Measurements from ENCODE around the gene EIF2S1.
"Not testable (repeated sequence)": the region's sequence is repeated elsewhere in the genome, so short reads cannot be mapped to it uniquely, and the experiment has no call there.

Gene EIF2S1

DNA sequence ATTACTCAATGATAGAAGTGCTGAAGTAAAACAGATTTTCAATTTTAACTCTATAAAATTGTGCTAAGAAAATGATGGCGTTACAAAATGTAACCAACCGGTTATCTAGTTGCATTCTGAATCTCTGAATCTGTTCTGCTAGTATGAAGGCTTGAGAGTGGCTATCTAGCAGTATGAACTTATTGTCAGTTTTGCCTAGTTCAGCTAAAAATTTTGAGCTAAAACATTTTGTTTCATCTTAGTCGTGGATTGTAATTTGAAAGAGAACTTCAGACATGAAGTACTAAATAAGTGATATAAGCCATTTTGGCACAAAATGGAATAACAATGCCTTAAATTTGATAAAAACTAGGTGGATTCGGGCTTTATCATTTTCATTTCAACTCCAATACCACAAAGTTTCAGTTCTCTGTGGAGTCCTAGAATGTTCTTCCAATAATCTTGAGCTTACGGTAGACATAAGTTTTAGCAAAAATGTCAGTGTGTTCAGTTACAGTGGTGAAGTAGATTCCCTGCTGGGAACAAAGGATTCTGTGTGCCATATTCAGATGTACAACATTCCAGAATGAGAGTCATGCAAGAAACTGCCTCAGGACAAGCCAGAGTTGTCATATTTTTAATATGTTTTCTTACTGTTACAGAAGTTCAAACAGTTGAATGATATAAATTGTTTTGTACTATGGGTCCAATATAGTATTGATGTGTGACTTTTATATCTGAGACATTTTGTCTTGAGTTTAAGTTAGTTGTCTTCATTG lies 28.6 kb upstream of the EIF2S1 start:
- Histone ChIP-seq H3K4me1 (ENCODE audit: insufficient read depth, poor library complexity, severe bottlenecking) (no peaks in the 10 kb centered on the region), H3K36me3 (ENCODE audit: low read depth) (peaks cover 81% of the 10 kb centered on the region), H3K9me3 (ENCODE audit: severe bottlenecking) (no peaks in the 10 kb centered on the region), H3K27ac (ENCODE audit: poor library complexity, severe bottlenecking) (no peak overlapping the region), H3K27me3 (ENCODE audit: insufficient read depth, poor library complexity, severe bottlenecking) (no peaks in the 10 kb centered on the region), H3K4me3 (ENCODE audit: severe bottlenecking) (no peak overlapping the region)
- ATAC-seq (ENCODE audit: low read depth): peak; percentile 41; the same call in 1 of the 3 replicates
- DNase-seq (ENCODE audit: low spot score): no peak
- TF ChIP-seq, protein P1, sequence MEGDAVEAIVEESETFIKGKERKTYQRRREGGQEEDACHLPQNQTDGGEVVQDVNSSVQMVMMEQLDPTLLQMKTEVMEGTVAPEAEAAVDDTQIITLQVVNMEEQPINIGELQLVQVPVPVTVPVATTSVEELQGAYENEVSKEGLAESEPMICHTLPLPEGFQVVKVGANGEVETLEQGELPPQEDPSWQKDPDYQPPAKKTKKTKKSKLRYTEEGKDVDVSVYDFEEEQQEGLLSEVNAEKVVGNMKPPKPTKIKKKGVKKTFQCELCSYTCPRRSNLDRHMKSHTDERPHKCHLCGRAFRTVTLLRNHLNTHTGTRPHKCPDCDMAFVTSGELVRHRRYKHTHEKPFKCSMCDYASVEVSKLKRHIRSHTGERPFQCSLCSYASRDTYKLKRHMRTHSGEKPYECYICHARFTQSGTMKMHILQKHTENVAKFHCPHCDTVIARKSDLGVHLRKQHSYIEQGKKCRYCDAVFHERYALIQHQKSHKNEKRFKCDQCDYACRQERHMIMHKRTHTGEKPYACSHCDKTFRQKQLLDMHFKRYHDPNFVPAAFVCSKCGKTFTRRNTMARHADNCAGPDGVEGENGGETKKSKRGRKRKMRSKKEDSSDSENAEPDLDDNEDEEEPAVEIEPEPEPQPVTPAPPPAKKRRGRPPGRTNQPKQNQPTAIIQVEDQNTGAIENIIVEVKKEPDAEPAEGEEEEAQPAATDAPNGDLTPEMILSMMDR (IDR thresholded peaks at IDR 0.05; ENCODE audit: poor library complexity, severe bottlenecking): no peak

DNA sequence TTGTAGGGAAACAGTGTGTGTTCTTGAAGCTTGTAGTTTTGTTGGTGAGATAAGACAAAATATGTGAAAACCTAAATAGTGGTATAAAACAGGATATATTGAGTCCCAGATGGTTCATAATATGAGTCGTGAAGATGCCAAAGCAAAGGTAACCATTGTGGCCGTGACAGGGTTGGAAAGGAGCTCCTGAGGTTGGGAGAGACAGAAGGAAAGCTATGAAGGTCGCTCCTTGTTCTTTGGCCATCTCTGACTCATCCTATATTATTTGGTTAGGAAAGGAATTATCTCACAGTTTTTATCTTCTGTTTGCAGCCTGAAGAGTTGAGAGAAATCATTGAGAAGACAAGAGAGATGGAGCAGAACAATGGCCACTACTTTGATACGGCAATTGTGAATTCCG lies 27.7 kb upstream of the EIF2S1 start:
- H3K4me3 ChIP-seq (ENCODE audit: severe bottlenecking): no peak overlapping the region
- TF ChIP-seq, protein P1 (IDR thresholded peaks at IDR 0.05; ENCODE audit: poor library complexity, severe bottlenecking): no peak
- no peaks in the 10 kb centered on the region for H3K9me3 ChIP-seq (ENCODE audit: severe bottlenecking)
- H3K4me1 ChIP-seq (ENCODE audit: insufficient read depth, poor library complexity, severe bottlenecking): no peaks in the 10 kb centered on the region
- H3K27me3 ChIP-seq (ENCODE audit: insufficient read depth, poor library complexity, severe bottlenecking): no peaks in the 10 kb centered on the region
- no peak overlapping the region for H3K27ac ChIP-seq (ENCODE audit: poor library complexity, severe bottlenecking)
- peaks cover 83% of the 10 kb centered on the region for H3K36me3 ChIP-seq (ENCODE audit: low read depth)
- ATAC-seq (ENCODE audit: low read depth) (no peak), DNase-seq (ENCODE audit: low spot score) (no peak)

DNA sequence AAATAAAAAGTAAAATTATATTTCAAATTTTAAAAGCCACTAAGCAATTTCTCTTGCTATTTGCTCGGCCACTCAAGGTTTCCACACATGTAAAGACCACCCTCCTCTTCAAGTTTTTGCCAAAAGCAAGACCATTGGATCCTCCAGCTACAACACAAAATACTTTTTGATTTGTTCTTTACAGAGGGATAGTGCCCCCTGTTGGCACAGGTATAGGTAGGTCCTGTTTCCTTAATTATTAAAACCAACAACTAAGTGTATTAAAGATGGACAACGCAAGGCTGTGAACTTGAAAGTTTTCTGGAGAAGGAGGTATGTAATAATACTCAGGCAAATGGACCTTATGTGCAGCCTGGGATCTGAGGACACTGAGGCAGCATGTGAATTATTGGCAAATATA lies 24.3 kb upstream of the EIF2S1 start:
- DNase-seq (ENCODE audit: low spot score): no peak
- H3K36me3 ChIP-seq (ENCODE audit: low read depth): peaks cover 100% of the 10 kb centered on the region
- no peak for ATAC-seq (ENCODE audit: low read depth)
- H3K4me1 ChIP-seq (ENCODE audit: insufficient read depth, poor library complexity, severe bottlenecking): no peaks in the 10 kb centered on the region
- H3K4me3 ChIP-seq (ENCODE audit: severe bottlenecking): no peak overlapping the region
- H3K27me3 ChIP-seq (ENCODE audit: insufficient read depth, poor library complexity, severe bottlenecking): no peaks in the 10 kb centered on the region
- TF ChIP-seq, protein P1 (IDR thresholded peaks at IDR 0.05; ENCODE audit: poor library complexity, severe bottlenecking): peak; percentile 42
- no peaks in the 10 kb centered on the region for H3K9me3 ChIP-seq (ENCODE audit: severe bottlenecking)
- no peak overlapping the region for H3K27ac ChIP-seq (ENCODE audit: poor library complexity, severe bottlenecking)

DNA sequence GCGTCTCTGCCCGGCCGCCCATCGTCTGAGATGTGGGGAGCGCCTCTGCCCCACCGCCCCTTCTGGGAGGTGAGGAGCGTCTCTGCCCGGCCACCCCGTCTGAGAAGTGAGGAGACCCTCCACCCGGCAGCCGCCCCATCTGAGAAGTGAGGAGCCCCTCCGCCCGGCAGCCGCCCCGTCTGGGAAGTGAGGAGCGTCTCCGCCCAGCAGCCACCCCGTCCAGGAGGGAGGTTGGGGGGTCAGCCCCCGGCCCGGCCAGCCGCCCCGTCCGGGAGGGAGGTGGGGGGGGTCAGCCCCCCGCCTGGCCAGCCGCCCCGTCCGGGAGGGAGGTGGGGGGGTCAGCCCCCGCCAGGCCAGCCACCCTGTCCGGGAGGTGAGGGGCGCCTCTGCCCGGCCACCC lies 18.9 kb upstream of the EIF2S1 start:
- ATAC-seq (ENCODE audit: low read depth): not testable (repeated sequence)
- peaks cover 90% of the 10 kb centered on the region for H3K36me3 ChIP-seq (ENCODE audit: low read depth)

DNA sequence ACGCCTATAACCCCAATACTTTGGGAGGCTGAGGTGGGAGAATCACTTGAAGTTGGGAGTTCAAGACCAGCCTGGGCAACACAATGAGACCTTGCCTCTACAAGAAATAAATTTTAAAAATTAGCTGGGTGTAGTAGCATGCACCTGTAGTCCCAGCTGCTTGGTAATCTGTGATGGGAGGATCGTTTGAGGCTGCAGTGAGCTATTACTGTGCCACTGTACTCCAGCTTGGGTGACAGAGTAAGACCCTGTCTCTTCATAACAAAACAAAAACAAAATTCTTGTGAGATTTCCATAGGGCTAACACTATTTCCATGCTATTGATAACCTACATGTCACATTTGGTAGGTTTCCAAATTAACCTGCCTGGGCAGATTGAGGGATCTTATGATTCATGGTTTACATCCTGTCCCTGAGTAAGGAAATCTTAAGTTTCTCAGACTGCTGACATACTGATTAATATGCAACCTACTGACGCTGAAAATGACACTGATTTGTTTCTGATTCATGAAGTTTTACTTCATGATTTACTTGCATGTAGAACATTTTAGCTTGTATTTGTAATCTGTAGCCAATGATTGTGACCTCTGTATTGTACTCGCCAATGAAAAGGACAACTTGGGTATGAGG lies 16.4 kb upstream of the EIF2S1 start:
- DNase-seq (ENCODE audit: low spot score) (no peak), ATAC-seq (ENCODE audit: low read depth) (peak; percentile 97)
- Histone ChIP-seq H3K27ac (ENCODE audit: poor library complexity, severe bottlenecking) (peak overlapping the region; percentile 87), H3K36me3 (ENCODE audit: low read depth) (peaks cover 90% of the 10 kb centered on the region), H3K4me1 (ENCODE audit: insufficient read depth, poor library complexity, severe bottlenecking) (peaks cover 23% of the 10 kb centered on the region), H3K4me3 (ENCODE audit: severe bottlenecking) (no peak overlapping the region), H3K27me3 (ENCODE audit: insufficient read depth, poor library complexity, severe bottlenecking) (no peaks in the 10 kb centered on the region), H3K9me3 (ENCODE audit: severe bottlenecking) (no peaks in the 10 kb centered on the region)
- TF ChIP-seq, protein P1 (IDR thresholded peaks at IDR 0.05; ENCODE audit: poor library complexity, severe bottlenecking): no peak

More for the DNA sequence above, 18.9 kb upstream of the EIF2S1 start:
- not testable (repeated sequence) for H3K9me3 ChIP-seq (ENCODE audit: severe bottlenecking); H3K27ac ChIP-seq (ENCODE audit: poor library complexity, severe bottlenecking); H3K4me3 ChIP-seq (ENCODE audit: severe bottlenecking); H3K27me3 ChIP-seq (ENCODE audit: insufficient read depth, poor library complexity, severe bottlenecking); DNase-seq (ENCODE audit: low spot score)
- H3K4me1 ChIP-seq (ENCODE audit: insufficient read depth, poor library complexity, severe bottlenecking): peaks cover 23% of the 10 kb centered on the region
